ENCODE measurements around the gene TRIM28.
"Not testable (repeated sequence)": the region's sequence is repeated elsewhere in the genome, so short reads cannot be mapped to it uniquely, and the experiment has no call there.

DNA sequence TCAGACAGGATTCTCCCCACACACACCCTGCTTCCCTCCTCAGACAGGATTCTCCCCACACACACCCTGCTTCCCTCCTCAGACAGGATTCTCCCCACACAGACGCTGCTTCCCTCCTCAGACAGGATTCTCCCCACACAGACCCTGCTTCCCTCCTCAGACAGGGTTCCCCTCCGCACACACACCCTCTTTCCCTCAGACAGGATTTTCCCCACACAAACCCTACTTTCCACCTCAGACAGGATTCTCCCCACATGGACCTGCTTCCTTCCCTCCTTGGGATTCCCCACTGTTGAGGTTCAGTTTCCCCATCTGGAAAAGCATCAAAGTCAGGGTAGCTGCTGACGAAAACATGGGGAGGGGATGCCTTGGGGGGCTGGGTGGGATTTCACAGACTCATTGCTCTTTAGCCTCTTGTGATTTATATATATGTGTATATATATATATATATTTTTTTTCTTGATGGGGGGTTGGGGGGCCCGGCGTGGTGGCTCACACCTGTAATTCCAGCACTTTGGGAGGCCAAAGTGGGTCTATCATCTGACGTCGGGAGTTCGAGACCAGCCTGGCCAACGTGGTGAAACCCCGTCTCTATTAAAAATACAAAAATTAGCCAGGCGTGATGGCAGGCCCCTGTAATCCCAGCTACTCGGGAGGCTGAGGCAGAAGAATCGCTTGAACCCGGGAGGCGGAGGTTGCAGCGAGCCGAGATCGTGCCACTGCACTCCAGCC lies 1.1 kb upstream of the TRIM28 start:
- TF ChIP-seq, protein P1, sequence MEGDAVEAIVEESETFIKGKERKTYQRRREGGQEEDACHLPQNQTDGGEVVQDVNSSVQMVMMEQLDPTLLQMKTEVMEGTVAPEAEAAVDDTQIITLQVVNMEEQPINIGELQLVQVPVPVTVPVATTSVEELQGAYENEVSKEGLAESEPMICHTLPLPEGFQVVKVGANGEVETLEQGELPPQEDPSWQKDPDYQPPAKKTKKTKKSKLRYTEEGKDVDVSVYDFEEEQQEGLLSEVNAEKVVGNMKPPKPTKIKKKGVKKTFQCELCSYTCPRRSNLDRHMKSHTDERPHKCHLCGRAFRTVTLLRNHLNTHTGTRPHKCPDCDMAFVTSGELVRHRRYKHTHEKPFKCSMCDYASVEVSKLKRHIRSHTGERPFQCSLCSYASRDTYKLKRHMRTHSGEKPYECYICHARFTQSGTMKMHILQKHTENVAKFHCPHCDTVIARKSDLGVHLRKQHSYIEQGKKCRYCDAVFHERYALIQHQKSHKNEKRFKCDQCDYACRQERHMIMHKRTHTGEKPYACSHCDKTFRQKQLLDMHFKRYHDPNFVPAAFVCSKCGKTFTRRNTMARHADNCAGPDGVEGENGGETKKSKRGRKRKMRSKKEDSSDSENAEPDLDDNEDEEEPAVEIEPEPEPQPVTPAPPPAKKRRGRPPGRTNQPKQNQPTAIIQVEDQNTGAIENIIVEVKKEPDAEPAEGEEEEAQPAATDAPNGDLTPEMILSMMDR (IDR thresholded peaks at IDR 0.05 in 2 of 3, conservative IDR thresholded peaks at IDR 0.05 in 1 of 3; ENCODE audit: borderline replicate concordance in 1 of 3, insufficient read depth in 1 of 3, low read depth in 2 of 3, low read length in 2 of 3): not testable (repeated sequence)
- not testable (repeated sequence) for TF ChIP-seq POLR2A (IDR thresholded peaks at IDR 0.05; ENCODE audit: borderline replicate concordance, extremely low read depth, insufficient read depth, insufficient read length)

Measured in HCT116 (cell line).